SK-N-MC (cell line): ENCODE data around the gene HJURP.

ENCODE experiments used
- EZH2 ChIP-seq: fragments of 200-600 bp; sonication (generic); IDR thresholded peaks from one replicate; pipeline ENCODE4 v1.6.1; 2017; ENCODE audit warnings: antibody characterized with exemption
- FOXP2 ChIP-seq: optimal IDR thresholded peaks from 2 replicates; pipeline ENCODE3; 2011; ENCODE audit warnings: mild to moderate bottlenecking, moderate library complexity; ENCODE audit not compliant: insufficient read depth; ENCODE audit errors: extremely low read length, control extremely low read depth
- POLR2AphosphoS5 ChIP-seq: IDR thresholded peaks from 2 replicates; pipeline ENCODE4 v1.6.1; 2012; ENCODE audit warnings: mild to moderate bottlenecking, low read depth, low read length, borderline replicate concordance

DNA sequence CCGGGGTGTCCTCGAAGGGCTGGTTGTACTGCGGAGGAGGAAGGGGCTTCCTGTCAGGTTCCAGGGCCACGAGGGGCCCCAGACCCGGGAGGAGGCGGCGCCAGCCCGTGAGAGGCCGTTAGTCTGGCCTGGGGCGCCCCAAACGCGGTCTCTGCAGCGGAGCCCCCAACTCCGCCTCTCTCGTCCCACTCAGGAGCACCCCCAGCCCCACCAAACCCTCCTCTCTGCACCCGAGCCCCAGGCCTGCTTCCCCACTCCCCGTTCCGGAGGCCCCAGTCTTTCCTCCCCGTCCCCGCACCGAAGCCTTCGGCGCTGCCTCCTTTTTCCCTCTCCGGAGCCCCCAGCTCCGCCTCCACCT lies 473 bp downstream of the HJURP start:
- no peak for TF ChIP-seq EZH2
- no peak for TF ChIP-seq POLR2AphosphoS5
- no peak for TF ChIP-seq FOXP2
